ENCODE data around the gene FER.

DNA sequence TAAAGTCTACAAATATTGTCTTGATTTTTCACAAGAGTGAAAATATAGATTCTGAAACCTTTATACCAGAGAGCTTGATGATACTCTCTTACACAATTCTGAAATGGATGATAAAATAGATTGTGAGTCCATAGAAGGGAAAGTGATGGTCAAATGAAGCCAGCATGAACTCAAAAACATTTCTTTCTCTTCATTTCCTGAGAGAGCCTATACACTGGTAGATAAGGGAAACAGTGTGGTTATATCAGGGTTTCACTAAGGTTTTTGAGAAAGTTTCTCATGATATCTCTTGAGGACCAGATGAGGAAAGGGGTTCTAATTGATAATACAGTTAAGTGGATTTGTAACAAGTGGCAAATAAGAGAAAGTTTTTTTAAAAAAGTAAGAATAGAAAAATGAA is 407.9 kb downstream of the FER start:
- TF ChIP-seq, protein P1, sequence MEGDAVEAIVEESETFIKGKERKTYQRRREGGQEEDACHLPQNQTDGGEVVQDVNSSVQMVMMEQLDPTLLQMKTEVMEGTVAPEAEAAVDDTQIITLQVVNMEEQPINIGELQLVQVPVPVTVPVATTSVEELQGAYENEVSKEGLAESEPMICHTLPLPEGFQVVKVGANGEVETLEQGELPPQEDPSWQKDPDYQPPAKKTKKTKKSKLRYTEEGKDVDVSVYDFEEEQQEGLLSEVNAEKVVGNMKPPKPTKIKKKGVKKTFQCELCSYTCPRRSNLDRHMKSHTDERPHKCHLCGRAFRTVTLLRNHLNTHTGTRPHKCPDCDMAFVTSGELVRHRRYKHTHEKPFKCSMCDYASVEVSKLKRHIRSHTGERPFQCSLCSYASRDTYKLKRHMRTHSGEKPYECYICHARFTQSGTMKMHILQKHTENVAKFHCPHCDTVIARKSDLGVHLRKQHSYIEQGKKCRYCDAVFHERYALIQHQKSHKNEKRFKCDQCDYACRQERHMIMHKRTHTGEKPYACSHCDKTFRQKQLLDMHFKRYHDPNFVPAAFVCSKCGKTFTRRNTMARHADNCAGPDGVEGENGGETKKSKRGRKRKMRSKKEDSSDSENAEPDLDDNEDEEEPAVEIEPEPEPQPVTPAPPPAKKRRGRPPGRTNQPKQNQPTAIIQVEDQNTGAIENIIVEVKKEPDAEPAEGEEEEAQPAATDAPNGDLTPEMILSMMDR (IDR thresholded peaks at IDR 0.05 in 4 of 5, conservative IDR thresholded peaks at IDR 0.05 in 1 of 5) = no peak
- TF ChIP-seq POLR2A (IDR thresholded peaks at IDR 0.05) = no peak

Measured in gastrocnemius medialis (tissue), 4 donors.